ENCODE measurements around the gene UST. TPM values are rescaled to one million over a fixed set of nuclear protein-coding genes. Genes with fewer than 3 reads are reported as not detected.
"Not testable (repeated sequence)": the region's sequence is repeated elsewhere in the genome, so short reads cannot be mapped to it uniquely, and the experiment has no call there.

Gene UST
- total RNA-seq, 1 experiment from 2014 or later, result 0.37 TPM

- in situ Hi-C loops (cut with HindIII; ENCODE audit: low pct_unique_long_range_greater_than_20kb, low sequenced_read_pairs), result no loop called here
- DNase-seq (ENCODE audit: low read depth), result no peak
Measured at GRCh38 chr6:149085557-149085938, 338.7 kb downstream of the UST start.

DNA sequence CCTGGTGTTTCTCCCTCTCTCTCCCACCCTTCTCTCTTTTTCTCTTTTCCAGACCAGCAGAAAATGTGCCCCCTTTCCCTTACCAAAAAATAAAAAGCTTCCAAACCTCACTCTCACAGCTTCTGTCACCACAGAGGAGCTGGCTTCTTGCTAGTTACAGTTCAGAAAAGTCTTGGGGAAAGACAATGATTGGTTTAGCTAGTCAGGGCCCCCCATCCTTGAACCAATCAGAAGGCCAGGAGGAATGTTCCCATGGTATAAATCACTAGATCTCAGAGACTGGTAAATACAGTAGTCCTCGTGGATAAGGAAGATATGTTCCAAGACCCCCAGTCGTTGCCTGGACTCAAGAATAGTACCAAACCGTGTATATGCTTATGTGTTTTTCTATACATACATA is 339.5 kb downstream of the UST start:
- no peak for DNase-seq (ENCODE audit: low read depth)
- in situ Hi-C loops (cut with HindIII; ENCODE audit: low pct_unique_long_range_greater_than_20kb, low sequenced_read_pairs), result no loop called here

DNA sequence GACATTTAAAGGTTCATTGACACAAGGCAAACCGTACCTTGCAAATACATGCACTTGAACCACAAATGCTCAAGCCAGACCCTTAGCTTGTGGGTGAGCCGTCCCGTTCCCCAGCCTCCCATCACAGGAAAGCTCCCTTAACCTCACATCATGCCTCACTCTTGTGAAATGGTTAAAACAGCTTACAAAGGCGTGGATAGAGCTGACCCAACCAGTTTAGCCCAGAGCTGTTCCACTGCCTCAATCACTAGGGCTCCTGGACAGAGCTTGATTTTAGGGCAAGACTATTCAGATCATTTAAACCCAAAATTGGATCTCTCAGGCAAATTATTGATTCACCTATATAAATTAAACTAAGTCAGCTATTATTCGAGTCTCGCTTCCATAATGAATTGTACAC is 341.1 kb downstream of the UST start:
- no peak for DNase-seq (ENCODE audit: low read depth)
- in situ Hi-C loops (cut with HindIII; ENCODE audit: low pct_unique_long_range_greater_than_20kb, low sequenced_read_pairs), result no loop called here

DNA sequence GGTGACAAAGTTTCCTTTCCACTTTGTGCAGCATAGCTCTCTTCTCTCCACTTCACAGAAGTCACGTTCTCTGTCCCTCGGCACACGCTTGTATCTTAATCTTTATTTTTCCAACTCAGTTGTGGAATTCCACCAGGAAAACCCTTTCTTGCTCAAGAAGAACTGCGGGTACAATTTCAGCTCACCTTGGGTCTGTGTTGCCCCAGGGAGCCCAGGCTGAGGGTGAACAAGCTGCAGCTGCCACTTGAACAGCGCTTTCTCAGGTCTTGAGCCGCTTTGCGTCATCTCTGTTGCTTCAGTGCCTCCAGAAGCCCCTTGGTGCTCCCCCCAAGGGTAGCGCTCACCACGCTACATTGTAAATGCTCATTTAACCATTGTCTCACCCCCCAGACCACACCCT is 341.5 kb downstream of the UST start:
- no peak for DNase-seq (ENCODE audit: low read depth)
- in situ Hi-C loops (cut with HindIII; ENCODE audit: low pct_unique_long_range_greater_than_20kb, low sequenced_read_pairs), result no loop called here

- in situ Hi-C loops (cut with HindIII; ENCODE audit: low pct_unique_long_range_greater_than_20kb, low sequenced_read_pairs), result no loop called here
- DNase-seq (ENCODE audit: low read depth), result no peak
Measured at GRCh38 chr6:149089510-149089909, 342.7 kb downstream of the UST start.

DNA sequence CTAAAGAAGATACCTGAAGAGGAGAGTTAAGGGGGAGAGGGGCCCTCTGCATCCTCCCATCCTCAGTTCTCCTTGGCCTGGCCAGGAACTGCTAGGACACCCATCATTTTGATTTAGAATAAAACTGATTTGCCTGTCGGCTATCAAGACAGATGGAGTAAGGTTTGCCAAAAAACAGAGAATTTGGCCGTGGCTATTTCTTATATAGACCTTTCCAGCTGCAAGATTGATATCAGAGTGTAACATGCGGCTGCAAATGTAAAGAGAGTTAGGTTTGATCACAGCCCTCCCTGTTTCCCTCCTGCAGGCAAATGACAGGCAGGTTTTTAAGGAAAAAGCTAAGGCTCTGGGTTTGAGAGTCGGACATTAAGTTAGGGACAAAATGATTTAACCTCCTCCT is 344.1 kb downstream of the UST start:
- in situ Hi-C loops (cut with HindIII; ENCODE audit: low pct_unique_long_range_greater_than_20kb, low sequenced_read_pairs), result no loop called here
- DNase-seq (ENCODE audit: low read depth), result no peak

DNA sequence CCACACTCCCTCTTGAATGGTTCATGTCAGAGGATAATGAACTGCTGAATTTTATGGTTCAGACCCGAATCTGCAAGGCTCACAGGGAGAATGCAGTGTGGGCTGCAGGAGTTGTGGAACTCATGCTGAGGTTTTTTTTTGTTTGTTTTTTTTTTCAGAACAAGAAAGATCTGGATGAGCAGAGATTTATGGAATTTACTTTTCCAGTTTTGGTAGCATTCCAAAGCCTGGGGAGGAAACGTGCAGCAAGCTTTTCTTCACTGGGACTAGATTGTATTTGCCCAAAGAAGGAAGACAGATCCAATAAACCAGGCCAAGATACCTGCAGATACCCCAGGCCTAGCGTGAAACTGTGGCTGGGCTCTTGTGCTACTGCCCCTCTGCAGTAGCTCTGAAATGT is 346.8 kb downstream of the UST start:
- DNase-seq (ENCODE audit: low read depth), result no peak

DNA sequence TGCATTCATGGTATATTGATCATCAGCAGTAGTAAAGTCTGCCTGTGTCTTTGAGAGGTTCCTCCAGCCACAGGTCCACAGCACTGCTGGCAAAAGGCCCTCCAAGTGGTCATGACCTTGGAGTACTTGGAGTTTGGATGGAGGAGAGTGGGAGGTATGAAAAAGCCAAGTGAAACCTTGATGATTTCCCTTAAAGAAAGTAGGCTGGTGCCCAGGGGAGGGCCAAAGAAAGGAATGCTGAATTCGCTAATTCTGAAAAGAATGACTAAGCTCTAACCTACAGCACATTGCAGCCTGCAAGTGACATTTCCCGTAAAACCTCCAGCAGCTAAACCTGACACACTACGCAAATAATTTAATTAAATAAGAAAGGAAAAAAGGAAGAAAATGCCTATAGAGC is 347.3 kb downstream of the UST start:
- no peak for DNase-seq (ENCODE audit: low read depth)
- in situ Hi-C loops (cut with HindIII; ENCODE audit: low pct_unique_long_range_greater_than_20kb, low sequenced_read_pairs), result no loop called here

More for the DNA sequence above, 346.8 kb downstream of the UST start:
- in situ Hi-C loops (cut with HindIII; ENCODE audit: low pct_unique_long_range_greater_than_20kb, low sequenced_read_pairs), result no loop called here

GRCh38 chr6:149094934-149095351 is 348.1 kb downstream of the UST start:
- no peak for DNase-seq (ENCODE audit: low read depth)
- in situ Hi-C loops (cut with HindIII; ENCODE audit: low pct_unique_long_range_greater_than_20kb, low sequenced_read_pairs), result no loop called here

GRCh38 chr6:149095842-149096241 is 349.0 kb downstream of the UST start:
- no peak for DNase-seq (ENCODE audit: low read depth)
- in situ Hi-C loops (cut with HindIII; ENCODE audit: low pct_unique_long_range_greater_than_20kb, low sequenced_read_pairs), result no loop called here

GRCh38 chr6:149097794-149098193 is 351.0 kb downstream of the UST start:
- in situ Hi-C loops (cut with HindIII; ENCODE audit: low pct_unique_long_range_greater_than_20kb, low sequenced_read_pairs), result no loop called here

DNA sequence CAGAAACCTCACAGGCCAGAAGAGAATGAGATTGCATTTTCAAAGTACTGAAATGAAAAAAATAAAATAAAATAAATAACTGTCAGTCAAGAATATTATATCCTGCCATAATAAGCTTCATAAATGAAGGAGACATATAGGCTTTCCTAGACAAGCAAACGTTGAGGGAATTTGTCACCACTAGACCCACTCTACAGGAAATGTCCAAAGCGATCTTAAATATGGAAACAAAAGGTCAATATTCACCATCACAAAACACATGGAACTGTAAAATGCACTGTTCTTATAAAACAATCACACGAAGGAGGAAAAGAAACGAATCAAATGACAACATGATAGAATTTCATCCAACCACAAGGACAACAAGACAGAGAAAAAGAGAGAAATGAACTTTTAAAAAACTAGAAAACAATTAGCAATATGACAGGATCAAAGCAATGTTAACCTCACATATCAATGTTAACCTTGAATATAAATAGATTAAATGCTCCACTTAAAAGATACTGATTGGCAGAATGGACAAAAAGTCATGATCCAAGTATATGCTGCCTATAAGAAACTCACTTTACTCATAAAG is 352.0 kb downstream of the UST start:
- DNase-seq (ENCODE audit: low read depth), result no peak
- in situ Hi-C loops (cut with HindIII; ENCODE audit: low pct_unique_long_range_greater_than_20kb, low sequenced_read_pairs), result no loop called here

More at GRCh38 chr6:149097794-149098193, 351.0 kb downstream of the UST start:
- no peak for DNase-seq (ENCODE audit: low read depth)

DNA sequence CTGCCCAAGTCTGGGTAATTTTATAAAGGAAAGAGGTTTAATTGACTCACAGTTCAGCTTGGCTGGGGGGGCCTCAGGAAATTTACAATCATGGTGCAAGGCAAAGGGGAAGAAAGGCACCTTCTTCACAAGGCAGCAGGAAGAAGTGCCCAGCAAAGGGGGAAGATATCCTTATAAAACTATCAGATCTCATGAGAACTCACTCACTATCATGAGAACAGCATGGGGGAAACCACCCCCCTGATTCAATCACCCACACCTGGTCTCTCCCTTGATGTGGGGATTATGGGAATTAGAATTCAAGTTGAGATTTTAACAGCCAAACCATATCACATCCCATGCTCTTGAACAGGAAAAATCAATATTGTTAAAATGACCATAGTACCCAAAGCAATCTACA is 355.5 kb downstream of the UST start:
- in situ Hi-C loops (cut with HindIII; ENCODE audit: low pct_unique_long_range_greater_than_20kb, low sequenced_read_pairs), result no loop called here
- no peak for DNase-seq (ENCODE audit: low read depth)

- in situ Hi-C loops (cut with HindIII; ENCODE audit: low pct_unique_long_range_greater_than_20kb, low sequenced_read_pairs); DNase-seq (ENCODE audit: low read depth): not testable (repeated sequence)
Measured at GRCh38 chr6:149103950-149104349, 357.1 kb downstream of the UST start.

- in situ Hi-C loops (cut with HindIII; ENCODE audit: low pct_unique_long_range_greater_than_20kb, low sequenced_read_pairs), result no loop called here
- no peak for DNase-seq (ENCODE audit: low read depth)
Measured at GRCh38 chr6:149107520-149107919, 360.7 kb downstream of the UST start.

DNA sequence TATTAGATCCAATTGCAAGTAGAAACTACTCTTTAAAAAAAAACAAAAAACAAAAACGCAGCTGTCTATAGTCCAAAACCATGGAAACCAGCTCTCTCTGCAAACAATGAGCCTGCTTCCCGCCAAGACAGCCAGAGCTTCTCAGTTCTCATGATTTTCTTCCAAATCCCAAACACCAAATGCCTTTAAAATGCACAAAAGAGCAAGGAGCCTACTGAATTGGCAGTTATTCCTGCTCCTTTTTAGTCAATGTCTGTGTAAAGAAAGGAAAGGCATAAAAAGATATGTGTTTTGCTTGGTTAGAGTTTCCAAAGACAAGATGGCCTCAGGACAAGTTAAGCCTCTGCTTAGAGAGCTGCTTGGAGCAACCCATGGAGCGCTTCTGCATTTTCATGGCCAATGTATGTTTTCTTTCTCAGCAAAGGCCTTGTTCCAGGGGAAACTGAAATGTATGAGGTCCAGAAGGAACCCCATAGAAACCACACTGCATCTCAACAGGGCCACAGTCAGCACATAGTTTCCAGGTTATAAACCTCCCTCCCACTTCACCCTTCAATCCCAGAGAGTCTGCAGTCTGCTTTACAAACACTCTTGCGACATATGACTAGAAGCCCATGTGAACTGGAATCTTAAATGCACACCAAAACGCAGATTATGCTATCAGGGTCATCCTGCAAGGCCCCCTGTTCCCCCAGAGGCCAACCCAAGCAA is 361.4 kb downstream of the UST start:
- no peak for DNase-seq (ENCODE audit: low read depth)
- in situ Hi-C loops (cut with HindIII; ENCODE audit: low pct_unique_long_range_greater_than_20kb, low sequenced_read_pairs), result no loop called here

DNA sequence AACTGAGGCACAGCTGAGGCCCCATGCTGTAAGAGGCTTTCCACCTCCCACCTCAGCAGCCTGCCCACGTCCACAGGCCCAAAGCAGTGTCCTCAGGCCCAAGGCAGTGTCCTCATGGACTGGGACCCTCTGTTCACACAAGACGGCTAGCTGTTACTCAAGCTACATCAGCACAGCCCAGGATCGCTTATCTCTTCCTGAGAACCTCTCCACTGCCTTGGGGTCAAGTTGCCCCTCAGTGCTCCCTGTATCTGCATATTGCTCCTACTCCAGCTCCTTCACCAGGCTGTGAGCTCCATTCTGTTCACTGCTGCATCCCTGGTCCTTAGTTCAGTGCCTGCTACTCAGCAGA is 361.9 kb downstream of the UST start:
- no peak for DNase-seq (ENCODE audit: low read depth)
- in situ Hi-C loops (cut with HindIII; ENCODE audit: low pct_unique_long_range_greater_than_20kb, low sequenced_read_pairs), result no loop called here

- no peak for DNase-seq (ENCODE audit: low read depth)
Measured at GRCh38 chr6:149109397-149110070, 362.7 kb downstream of the UST start.

DNA sequence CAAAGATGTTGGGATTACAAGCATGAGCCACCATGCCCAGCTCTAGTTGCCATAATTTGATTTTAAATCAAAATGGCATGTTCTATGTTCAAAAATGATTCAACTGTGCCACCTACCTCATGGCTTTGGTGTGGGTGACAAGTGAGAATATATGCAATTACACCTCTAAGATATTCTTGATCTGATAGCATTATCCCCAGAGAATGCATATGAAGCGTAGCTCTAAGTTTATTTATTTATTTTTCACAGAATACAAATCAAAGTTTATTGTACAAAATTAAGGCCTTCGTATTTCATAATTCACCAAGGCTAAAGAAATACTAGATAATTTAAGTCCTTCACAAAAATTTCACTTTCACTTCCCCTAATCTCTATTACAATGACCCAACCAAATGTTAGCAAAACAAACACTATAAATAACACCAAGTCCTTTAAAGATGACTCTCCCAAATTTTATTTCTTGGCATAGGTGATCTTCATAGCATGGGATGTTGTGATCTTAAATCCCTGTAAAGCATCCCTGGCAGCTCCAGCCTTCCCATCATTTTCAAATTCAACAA is 364.8 kb downstream of the UST start:
- no peak for DNase-seq (ENCODE audit: low read depth)
- in situ Hi-C loops (cut with HindIII; ENCODE audit: low pct_unique_long_range_greater_than_20kb, low sequenced_read_pairs), result no loop called here

More at GRCh38 chr6:149109397-149110070, 362.7 kb downstream of the UST start:
- in situ Hi-C loops (cut with HindIII; ENCODE audit: low pct_unique_long_range_greater_than_20kb, low sequenced_read_pairs), result no loop called here

All from Caki2 (cell line).